Endothelial cell of umbilical vein (primary cell): ENCODE data around the gene ERBB4.

Experiments used
- CTCF ChIP-seq, 2 donors: IDR thresholded peaks; 1 replicate in 1 of 2; 2 replicates in 1 of 2; pipeline ENCODE4 v1.5.1; 2011; ENCODE audit warnings: low read length in 2 of 2, mild to moderate bottlenecking in 2 of 2, moderate library complexity in 2 of 2, control low read depth in 1 of 2, inconsistent platforms in 1 of 2, low read depth in 1 of 2; ENCODE audit not compliant: insufficient read depth in 1 of 2; ENCODE audit errors: extremely low read depth in 1 of 2
- EZH2 ChIP-seq: IDR thresholded peaks from 2 replicates; pipeline ENCODE4 v1.6.1; 2012; ENCODE audit warnings: borderline replicate concordance, low read depth, mild to moderate bottlenecking, moderate library complexity, low read length, inconsistent platforms; ENCODE audit not compliant: severe bottlenecking
- FOS ChIP-seq: IDR thresholded peaks from 2 replicates; pipeline ENCODE4 v1.6.1; 2011; ENCODE audit warnings: mild to moderate bottlenecking, low read length, moderate library complexity, borderline replicate concordance; ENCODE audit not compliant: insufficient read depth
- JUN ChIP-seq: IDR thresholded peaks from 2 replicates; pipeline ENCODE4 v1.6.1; 2011; ENCODE audit warnings: borderline replicate concordance, low read depth; ENCODE audit not compliant: insufficient read length, insufficient read depth
- MAX ChIP-seq: IDR thresholded peaks from 2 replicates; pipeline ENCODE4 v1.6.1; 2011; ENCODE audit not compliant: insufficient read depth, insufficient read length
- MYC ChIP-seq: IDR thresholded peaks from one replicate; pipeline ENCODE4 v1.6.1; 2011; ENCODE audit warnings: mild to moderate bottlenecking, low read depth, low read length
- POLR2A ChIP-seq: IDR thresholded peaks from 2 replicates; pipeline ENCODE4 v1.6.1; 2012; ENCODE audit warnings: low read depth, mild to moderate bottlenecking, control low read depth, low read length
- POLR2AphosphoS5 ChIP-seq: IDR thresholded peaks from 2 replicates; pipeline ENCODE4 v1.6.1; 2012; ENCODE audit warnings: low read depth, mild to moderate bottlenecking, control low read depth, low read length, moderate library complexity; ENCODE audit not compliant: insufficient read depth

GRCh38 chr2:211449819-211450218, 1088.8 kb downstream of the ERBB4 start:
- TF ChIP-seq CTCF (IDR thresholded peaks at IDR 0.05; ENCODE audit: extremely low read depth in 1 of 2, insufficient read depth in 1 of 2, low read depth in 1 of 2, low read length in 2 of 2) (no peak), POLR2A (no peak), EZH2 (no peak), POLR2AphosphoS5 (no peak), MAX (no peak), MYC (no peak), JUN (no peak), FOS (no peak)
